ENCODE measurements around the gene EEF1A2.

The EEF1A2 gene

DNA sequence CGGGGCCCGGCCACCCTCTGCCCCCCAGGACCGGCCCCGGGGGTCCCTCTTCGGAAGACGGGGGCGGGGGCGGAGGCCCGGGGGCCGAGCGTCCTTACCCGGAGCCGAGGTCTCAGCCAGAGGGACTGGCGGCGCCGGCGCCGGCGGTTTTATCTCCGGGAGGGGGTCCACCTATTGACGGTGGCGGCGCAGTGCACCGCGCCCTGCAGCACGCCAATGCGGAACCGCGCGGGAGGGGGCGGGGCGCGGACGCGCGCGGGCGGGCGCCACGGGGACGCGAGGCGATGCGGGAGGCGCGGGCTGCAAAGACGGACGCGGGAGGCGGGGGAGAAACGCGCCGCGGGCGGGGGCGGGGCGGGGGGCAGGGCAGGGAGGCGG, at the start of gene EEF1A2:
EEF1A2 (minus strand) TSS at position 124 of the 378 bp plus-strand sequence. CDS start 1,320 bp downstream, outside the sequence.
- in situ Hi-C loops (cut with MboI; ENCODE audit: low sequenced_read_pairs) = no loop called here

DNA sequence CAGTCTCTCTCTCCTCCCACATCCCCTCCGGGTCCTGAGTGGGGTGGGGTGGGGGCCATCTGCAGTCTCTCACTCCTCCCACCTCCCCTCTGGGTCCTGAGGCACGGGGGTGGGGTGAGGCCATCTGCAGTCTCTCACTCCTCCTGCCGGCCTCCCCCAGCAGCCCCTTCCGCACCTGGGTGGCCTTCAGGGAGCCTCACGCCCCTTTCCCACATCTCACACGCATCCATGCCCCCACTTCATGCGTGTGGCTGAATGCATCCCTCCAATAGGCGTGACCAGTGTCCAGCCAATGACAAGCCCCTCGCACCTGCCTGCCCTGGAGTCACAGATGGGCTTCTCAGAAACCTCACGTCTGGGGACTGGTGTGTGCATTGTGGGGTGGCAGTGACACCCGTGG, 49.7 kb upstream of the EEF1A2 start:
- in situ Hi-C loops (cut with MboI; ENCODE audit: low sequenced_read_pairs) = no loop called here

DNA sequence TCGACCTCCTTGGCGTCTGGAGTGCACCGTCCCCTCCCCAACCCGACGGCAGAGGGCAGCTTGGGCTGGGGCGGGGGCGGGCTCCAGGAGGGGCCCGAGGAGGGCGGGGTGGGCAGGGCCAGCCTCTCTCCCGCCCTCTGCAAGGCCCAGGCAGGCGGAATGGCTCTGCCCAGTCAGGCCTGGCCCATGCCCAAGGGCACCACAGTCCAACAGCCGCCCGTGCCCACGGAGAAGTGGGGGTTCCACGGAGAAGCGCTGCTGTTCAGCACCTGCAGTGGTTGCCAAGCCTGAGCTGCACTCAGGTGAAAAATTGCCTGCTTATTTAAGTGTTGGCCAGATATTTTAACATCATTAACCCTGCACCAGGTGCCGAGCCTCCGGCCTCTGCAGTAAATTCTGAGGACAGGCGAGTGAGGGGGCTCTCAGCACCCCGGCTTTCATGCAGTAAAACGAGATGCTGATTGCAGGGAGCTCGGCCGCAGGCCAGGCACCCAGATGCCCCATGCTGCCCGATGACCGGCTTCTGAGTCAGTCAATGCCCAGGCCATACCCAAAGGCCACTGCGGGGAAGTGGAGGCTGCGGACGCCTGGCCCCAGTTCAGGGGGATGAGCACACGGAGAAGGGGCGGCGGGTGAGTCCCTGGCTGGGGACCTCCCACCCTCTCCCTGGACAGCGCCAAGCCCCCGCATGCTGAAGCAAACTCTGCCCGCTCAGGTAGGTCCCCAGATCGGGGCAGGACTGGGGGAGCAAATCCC, 49.0 kb upstream of the EEF1A2 start, which contains the start of gene SRMS:
SRMS (minus strand) TSS at position 25 of the 756 bp plus-strand sequence. CDS start 286 bp downstream, outside the sequence.
- in situ Hi-C loops (cut with MboI; ENCODE audit: low sequenced_read_pairs) = no loop called here

DNA sequence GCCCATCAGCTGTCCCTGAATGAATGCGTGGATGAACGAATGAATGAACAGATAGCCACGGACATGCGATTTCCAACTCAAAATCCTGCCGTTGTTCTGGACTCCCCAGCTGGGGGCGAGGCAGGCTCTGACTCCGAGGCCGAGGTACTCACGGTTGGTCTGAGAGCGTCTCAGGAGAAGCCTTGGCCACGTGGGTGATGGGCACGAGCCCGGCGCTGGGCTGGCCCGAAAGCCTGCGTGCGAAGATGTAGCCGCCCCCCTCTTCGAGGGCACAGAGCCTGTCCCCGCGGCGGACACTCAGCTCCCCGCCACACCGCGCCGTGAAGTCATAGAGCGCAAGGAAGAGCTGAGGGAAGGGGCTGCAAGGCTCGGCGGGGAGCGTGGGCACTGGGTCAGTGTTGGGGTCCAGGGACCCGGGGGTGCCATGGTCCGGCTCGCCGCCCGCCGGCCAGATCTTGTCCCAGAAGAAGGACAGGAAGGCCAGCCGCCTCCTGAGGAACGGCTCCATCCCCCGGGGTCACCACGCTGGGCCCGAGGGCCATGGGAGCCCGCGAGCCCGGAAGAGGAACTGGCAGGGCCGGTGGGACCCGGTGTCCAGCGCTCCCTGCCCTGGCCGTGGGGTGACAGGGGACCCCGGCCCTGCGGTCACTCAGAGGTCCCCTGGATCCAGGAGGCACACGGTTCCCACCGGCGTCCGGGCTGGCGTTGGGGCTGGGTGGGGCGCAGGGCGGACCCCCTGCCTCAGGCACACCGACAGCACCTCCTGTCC, 48.3 kb upstream of the EEF1A2 start:
- in situ Hi-C loops (cut with MboI; ENCODE audit: low sequenced_read_pairs) = no loop called here

DNA sequence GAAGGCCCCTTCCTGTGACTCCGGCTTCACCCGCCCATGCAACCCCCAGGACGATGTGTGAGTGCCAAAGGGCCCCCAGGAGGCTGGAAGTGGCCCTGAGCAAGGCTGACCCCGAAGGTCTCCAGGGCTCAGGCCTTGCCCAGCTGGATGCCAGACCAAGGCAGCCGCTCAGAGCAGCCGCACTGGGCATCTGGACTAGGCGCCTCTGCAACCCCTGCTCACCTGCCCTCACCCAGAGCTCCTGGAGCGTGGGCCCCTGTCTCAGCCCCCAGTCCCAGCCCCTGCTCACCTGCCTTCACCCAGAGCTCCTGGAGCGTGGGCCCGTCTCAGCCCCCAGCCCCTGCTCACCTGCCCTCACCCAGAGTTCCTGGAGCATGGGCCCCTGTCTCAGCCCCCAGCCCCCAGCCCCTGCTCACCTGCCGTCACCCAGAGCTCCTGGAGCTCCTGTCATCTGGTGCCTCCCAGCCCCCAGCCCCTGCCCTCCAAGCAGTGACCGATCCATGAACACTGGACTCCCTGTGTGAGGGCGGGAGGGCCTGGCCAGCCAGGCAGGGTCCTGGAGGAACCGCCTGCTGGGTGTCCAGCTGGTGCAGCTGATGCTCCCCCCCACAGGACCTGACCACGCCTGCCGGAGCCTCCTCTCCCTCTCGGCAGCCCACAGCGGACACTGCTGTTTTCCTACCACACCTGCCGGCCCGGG, 47.5 kb upstream of the EEF1A2 start:
- in situ Hi-C loops (cut with MboI; ENCODE audit: low sequenced_read_pairs) = no loop called here

DNA sequence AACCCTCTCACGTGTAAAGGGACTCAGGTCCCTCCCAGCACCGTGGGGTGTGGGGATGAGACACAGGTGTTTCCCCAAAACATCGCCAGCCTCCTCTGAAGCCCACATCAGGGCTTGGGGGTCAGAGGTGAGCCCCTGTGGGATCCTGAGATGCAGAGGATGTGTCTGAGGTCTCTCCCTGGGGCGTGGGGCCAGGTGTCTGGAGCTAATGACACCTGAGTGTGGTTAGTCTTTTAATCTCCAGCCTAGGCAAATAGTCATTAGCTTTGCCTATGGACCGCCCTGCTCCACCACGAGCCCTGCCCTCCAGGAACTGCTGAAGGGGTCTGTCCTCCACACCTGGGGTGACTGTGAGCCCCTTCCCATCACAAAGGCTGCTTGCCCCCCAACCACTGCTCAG, 46.9 kb upstream of the EEF1A2 start:
- in situ Hi-C loops (cut with MboI; ENCODE audit: low sequenced_read_pairs) = no loop called here

DNA sequence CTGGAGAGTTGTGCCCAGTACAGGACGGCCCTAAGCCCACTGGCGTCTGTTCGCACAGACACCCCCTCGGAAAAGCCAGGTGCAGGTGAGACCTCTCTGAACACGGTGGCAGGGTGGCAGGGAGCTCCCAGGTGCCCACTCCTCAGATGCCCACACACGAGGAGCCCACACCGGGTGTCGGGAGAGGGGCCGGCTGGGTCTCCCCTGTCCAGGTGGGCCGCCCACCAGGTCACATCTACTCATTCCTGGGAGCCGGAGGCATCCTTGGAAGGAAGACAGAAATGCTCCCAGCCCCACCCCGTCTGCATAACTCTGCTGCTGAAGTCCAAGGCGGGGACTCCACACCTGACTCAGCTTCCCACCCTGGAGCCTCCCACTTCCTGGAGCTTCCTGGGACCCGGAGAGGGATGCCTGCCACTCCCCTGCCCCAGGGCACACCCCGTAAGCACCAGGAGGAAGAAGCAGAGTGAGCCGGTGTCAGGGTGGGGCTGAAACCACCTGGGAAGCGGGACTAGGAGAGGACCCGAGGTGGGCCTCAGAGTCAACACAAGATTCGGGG, 46.2 kb upstream of the EEF1A2 start:
- in situ Hi-C loops (cut with MboI; ENCODE audit: low sequenced_read_pairs) = no loop called here

DNA sequence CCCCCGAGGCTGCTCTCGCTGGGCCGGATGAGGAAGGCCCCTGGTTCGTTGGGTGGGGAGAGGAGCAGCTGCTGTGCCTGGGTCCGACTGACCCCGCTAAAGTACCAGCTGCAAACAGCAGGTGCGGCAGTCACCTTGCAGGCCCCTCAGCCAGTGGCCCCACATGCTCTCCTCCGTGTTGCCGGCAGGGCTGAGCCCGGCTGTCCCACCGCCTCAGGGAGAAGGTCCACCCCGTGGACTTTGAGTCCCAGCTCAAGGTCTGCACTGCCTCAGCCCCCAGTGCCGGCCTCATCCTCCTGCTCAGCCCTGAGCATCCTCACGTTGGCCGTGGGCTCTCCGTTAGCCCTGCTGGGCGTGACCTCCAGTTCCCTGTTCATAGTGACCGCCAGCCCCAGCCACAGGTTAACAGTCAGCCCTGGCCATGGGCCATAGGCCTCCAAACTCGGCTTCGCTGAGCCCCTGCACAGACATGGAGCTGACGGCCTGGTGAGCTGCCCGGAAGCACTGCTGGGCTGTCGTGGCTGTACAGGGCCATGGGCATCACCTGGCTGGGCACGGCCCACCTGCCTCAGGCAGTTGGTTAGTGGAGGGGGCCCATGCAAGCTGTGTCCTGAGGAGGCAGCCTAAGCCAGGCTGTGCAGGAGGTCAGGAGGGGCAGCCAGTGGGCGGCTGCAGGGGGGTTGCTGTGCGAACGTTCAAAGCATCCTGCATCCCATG, 45.5 kb upstream of the EEF1A2 start:
- in situ Hi-C loops (cut with MboI; ENCODE audit: low sequenced_read_pairs) = no loop called here

DNA sequence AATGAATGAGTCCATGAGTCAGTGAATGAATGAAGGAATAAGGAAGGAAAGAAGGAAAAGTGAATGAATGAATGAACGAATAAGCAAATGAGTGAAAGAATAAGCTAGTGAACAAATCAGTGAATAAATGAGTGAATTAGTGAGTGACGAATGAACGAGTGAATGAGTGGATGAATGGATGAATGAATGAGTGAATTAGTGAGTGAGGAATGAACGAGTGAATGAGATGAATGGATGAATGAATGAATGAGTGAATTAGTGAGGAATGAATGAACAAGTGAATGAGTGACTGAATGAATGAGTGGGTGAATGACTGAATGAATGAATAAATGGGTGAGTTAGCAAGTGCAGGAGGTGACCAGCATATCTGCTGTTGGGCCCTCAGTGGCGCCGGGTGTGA, 44.9 kb upstream of the EEF1A2 start:
- in situ Hi-C loops (cut with MboI; ENCODE audit: low sequenced_read_pairs) = no loop called here

DNA sequence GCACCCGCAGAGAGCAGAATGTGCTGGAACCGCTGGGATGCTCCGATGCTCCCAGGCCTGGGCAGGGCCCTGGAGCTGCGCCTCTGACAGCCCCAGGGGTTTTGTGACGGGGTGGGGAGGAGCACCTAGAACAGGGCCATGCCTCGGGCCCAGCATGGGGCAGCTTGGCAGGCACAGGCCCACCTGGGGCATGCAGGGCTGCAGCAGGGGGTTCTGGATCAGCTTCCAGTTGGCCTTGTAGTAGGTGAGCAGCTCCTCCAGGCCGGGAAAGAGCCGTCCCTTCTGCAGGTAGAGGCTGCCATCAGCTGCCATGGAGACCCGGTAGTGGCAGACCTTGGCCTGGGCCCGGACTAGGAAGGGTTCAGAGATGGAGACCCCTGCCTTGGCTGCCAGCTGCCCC, 44.2 kb upstream of the EEF1A2 start:
- in situ Hi-C loops (cut with MboI; ENCODE audit: low sequenced_read_pairs) = no loop called here

DNA sequence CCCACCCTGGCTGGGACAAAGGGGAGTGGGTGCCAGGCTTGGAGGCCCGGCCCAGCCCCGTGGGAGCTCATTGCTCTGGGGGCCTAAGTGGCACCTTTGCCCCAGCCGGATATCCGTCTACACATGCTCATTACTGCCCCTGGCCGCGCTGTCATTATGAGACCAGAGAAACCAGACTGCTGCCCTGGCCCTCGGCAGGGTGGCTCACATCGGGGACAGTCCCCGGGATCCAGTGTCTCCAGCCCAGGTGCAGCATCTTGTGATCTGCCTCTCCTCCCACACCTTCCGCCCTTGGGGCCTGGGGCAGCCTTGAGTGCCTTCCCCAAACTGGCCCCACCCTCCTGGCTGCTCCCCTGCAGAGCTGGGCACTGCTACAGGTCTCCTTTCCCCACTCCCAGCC, 43.8 kb upstream of the EEF1A2 start:
- in situ Hi-C loops (cut with MboI; ENCODE audit: low sequenced_read_pairs) = no loop called here

DNA sequence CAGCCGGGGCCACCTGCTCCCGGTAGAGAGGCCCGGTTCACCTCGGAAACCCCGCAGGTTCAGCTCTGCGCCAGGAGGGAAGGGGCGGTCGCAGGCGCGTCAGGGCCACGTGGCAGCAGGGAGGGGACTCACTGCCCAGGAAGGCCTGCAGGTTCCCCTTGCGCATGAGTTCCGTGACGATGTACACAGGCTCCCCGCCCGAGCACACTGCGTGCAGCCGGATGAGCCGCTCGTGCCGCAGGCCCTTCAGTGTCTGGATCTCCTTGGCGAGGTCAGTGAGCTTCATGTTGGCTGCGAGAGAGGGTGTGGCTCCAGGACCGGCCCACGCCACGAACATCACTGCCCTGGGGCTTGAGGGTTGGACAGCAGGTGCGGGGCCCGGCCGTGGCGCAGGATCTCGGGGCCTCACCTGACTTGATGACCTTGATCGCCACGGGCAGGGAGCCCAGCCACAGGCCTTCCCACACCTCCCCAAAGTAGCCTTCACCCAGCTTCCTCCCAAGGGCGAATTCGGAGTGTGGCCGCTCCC, 43.2 kb upstream of the EEF1A2 start:
- in situ Hi-C loops (cut with MboI; ENCODE audit: low sequenced_read_pairs) = no loop called here

DNA sequence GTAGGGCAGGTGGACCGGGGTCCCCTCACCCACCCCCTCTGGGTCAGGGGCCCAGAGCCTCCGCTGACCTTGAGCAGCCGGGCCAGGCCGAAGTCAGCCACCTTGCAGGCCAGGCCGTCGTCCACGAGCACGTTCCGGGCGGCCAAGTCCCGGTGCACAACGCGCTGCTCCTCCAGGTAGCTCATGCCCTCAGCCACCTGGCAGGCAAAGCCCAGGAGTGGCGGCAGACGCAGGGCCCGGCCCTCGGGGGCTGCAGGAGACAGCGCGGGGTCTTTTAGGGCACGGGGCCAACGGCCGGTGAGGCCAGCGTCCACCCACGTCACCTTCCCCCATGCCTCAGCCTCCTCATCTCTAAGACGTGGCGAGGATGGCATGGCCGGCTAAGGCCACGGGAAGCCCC, 42.5 kb upstream of the EEF1A2 start:
- in situ Hi-C loops (cut with MboI; ENCODE audit: low sequenced_read_pairs) = no loop called here

DNA sequence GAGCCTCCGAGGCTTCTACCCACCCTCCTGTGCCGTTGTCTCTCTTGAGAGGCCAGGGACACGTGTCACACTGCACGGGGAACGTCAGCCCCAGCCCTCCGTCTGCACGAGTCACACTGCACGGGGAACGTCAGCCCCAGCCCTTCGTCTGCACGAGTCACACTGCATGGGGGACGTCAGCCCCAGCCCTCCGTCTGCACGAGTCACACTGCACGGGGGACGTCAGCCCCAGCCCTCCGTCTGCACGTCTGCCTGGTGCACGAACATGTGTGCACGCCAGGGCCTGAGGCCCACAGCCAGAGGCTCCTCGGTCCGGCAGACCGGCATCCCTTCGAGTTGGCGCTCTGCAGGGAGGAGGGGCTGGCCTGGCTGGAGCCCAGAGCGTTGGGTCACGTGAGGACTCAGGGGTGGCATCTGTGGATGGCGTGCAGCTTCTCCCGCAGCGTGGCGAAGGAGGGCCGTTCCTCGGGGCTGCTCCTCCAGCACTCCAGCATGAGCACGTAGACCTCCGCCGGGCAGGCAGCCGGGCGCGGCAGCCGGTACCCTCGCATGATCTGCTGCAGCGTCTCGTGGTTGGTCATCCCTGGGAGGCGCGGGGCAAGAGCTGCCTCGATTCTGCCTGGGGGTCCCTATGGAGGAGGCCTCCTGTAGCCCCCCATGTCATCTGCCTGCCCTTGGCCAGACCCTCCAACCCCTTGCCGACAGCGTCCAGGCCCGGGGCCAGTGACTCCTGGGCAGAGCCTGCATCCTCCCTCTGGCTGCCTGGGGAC, 41.7 kb upstream of the EEF1A2 start:
- in situ Hi-C loops (cut with MboI; ENCODE audit: low sequenced_read_pairs) = no loop called here

DNA sequence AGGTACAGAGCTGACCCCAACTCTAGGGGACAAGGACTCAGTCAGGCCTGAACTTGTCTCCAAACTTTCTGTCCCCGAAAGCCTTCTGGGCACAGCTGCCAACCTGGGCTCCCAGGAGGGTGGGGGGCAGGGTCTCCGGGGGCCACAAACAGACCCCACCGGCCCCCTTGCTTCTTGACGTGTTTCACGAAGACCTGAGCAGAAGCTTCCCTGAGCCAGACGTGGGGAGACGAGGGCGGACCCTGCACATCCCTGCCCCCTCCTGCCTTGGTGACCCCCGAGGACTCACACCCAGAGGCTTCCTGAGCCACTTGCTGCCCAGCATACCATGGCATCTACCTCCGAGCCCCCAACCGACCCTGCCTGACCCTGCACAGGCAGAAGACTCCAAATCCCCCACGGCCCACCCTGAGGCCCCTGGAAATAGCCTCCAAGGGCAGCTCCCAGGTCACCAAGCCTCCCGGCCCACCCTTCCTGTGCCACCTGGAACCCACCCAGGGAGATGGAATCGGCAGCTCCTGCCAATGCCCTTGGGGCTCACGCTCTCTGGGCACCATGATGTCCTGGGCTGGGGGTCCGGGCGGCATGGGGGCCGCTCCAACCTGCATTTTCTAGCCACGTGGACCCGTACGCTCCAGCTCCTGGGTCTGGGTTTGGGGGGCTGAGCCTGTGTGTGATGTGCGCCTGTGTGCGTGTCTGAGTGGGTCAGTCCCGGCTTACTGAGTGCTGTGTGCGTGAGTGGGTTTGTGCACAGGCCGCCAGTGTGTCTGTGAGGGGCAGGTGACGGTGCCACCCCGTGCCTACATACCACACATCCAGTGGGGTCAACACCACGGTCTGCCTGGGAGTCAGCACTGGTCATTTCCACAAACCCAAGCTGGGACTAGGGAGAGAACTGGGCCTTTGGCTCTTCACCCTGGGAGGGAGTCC, 40.8 kb upstream of the EEF1A2 start:
- in situ Hi-C loops (cut with MboI; ENCODE audit: low sequenced_read_pairs) = no loop called here

DNA sequence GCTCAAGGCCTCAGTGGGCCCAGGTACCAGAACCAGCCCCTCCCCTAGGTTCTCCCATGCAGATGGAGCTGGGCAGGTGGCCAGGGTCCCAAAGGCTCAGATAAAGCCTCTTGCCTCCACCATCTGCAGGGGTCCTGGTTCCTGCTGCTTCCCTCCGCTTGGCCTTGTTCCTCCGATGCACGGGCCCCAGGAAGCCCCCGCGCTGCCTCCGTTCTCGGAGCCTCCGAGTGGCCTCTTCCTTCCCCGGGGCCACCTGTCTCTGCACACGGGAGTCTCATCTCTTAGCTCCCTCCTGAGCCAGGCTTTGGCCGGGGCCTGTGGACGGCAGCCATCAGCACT, 40.2 kb upstream of the EEF1A2 start:
- in situ Hi-C loops (cut with MboI; ENCODE audit: low sequenced_read_pairs) = no loop called here

DNA sequence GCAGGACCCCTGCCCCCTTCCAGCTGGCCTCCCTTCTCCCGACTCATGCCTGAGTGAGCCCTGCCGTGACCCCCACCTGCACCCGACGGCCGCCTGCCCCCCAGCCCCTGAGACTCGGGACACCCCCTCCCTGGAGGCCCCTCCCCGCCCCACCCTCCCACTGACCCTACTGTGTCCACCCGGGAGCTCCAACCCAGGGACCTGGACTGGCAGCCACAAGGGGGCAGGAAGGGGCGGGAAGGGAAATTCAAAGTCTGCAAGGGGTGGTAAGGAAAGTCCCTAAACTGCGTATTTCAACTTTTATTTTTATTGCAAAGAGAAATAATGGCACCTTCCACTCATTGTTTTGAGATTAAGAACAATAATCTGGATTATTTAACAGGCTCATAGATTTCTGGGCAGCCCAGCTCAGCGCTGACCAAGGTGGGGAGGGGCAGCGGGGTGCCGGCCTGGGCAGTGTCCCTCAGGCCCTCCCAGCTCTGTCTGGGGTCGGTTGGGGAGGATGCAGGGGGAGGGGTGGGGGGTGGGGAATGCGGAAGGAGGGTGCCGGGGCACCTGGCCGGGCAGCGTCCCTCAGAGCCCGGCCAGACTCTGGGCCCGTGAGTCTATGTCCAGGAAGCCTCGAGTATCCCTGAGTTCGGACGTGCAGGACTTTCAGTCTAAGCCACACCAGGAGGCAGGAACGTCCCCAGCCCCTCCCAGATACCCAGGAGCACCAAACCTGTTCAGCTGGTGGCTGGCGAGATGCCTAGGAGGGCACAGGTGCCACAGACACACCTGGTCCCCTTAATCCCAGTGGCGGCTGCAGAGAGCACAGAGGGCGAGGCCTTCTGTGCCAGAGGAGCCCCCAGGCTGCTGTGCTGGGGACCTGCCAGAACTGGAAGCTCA, 39.6 kb upstream of the EEF1A2 start:
- in situ Hi-C loops (cut with MboI; ENCODE audit: low sequenced_read_pairs) = no loop called here
